Pulmonary artery endothelial cell (primary cell): ENCODE results near the gene ZNF423. TPM values are rescaled to one million over a fixed set of nuclear protein-coding genes. Genes with fewer than 3 reads are reported as not detected.
"Not testable (repeated sequence)": the region's sequence is repeated elsewhere in the genome, so short reads cannot be mapped to it uniquely, and the experiment has no call there.

Experiments used
- DNase-seq: peaks from one replicate; pipeline ENCODE4 v3.0.0-alpha.2; 2011; ENCODE audit warnings: low read depth, low spot score
- total RNA-seq: library from RNA; depleted of rRNA; stranded (reverse); fragments of >200 nt; gene quantifications from 2 replicates; pipeline ENCODE4 v1.2.3, GENCODE V29; 2014

The ZNF423 gene
- total RNA-seq, 1 donor from 2014 or later = 0.73 TPM

GRCh38 chr16:49586466-49587450 lies 269.2 kb downstream of the ZNF423 start:
- DNase-seq = no peak

GRCh38 chr16:49585143-49585832 lies 270.6 kb downstream of the ZNF423 start:
- no peak for DNase-seq

- no peak for DNase-seq
Observed at GRCh38 chr16:49583911-49584310, 272.0 kb downstream of the ZNF423 start.

DNA sequence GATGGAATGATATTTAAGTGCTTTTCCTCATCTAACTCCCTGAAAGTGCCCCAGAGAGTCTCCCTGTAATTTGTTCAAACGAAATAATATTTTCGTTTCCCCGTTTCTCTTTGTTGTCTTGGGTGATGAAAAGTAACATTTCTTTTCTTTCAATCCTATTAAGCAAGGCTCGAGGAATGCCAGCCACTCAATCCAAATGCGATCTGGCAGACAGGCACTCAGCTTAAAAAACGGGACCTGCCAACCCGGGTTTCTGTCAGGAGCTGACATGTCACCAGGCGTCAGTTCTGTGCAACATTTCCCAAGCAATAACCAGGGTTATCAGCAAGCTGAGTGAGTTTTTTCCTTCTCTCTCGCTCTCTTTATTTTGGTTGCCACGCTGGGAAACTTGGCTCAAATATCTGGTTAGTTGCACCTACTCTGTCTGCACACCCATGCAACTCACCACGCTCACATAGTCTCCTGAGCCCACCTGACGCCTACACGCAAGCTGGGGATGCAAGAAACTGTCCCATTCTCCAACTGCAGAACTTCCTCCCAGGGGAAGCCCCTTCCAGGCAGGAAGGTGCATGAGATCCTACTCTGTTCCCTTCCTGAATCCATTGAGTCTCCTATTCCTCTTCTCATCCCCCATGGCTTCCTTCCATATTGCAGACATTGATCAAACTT lies 274.1 kb downstream of the ZNF423 start:
- DNase-seq = no peak

DNA sequence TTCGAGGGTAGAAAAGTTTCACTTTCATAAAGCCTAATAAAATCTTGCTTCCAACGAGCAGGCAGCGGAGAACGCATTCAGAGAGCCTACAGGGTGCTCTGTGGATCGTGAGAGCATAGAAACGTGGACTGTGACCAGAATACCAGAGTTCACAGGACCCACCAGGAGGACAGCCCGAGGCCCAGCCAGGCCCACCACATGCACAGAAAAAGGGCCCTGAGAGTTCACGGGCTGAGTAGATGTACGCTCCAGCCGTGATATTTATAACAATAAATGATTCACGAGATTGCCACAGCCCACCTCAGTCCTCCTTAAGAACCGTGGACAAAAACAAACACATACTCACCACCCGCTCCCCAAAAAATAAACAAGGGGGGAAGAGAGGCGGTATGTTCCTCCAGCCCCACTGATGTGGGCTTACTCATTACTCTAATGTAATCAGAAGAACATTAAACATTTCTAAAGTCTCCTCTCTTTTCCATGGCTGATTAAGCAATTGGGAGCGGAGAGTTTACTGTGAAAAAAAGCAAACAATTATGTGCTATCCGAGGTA lies 275.1 kb downstream of the ZNF423 start:
- DNase-seq = no peak

- no peak for DNase-seq
Observed at GRCh38 chr16:49578435-49579024, 277.4 kb downstream of the ZNF423 start.

DNA sequence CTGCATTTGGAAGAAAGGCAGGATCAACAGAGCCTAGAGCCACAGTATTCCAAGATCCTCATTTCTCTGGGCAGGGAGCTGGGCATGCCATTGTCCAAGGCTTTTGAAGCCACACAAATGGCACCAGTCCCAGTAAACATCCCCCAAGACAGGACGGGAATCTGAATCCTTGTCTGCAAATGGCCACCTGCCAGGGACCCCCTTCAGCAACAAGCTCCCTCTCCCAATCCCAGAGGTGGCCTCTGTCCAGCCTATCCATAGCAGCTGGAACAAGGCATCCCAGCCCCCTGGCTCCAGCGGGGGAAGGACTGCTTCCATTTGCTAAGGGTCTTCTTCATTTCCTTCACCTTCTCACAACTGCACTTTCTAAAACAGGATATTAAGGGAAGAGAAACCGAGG lies 277.9 kb downstream of the ZNF423 start:
- no peak for DNase-seq

DNA sequence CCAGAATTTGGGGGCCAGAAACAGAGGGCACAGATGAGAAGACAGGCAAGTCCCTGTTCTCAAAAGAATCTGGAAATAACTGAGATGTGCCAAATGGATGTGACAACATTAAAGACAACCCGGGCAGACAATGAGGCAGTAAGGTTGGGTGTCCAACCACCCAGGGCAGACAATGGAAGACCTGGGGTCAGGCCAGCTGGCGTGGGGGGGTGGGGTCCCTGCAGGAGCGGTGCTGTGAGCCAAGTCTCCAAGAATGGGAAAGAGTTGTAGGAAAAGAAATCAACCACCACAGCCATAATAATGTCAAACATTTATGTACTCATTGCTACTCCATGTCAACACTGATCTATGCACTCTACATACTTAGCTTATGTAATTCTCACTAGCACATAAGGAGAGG lies 279.0 kb downstream of the ZNF423 start:
- no peak for DNase-seq

DNA sequence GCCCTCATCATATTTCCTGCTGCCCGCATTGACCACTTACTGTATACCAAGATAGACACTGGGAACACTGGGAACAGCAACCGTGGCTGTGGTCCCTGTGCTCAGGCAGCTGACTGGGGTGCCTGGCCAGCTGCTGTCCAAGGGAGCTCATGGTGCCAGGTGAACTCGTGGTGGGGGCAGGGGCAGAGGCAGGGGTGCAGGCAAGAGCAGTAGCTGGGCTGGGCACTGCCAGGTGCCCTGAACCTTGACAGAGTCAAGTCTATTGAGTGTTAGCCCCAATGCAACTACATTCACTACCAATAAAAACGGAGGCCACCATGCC lies 279.8 kb downstream of the ZNF423 start:
- DNase-seq = no peak

DNA sequence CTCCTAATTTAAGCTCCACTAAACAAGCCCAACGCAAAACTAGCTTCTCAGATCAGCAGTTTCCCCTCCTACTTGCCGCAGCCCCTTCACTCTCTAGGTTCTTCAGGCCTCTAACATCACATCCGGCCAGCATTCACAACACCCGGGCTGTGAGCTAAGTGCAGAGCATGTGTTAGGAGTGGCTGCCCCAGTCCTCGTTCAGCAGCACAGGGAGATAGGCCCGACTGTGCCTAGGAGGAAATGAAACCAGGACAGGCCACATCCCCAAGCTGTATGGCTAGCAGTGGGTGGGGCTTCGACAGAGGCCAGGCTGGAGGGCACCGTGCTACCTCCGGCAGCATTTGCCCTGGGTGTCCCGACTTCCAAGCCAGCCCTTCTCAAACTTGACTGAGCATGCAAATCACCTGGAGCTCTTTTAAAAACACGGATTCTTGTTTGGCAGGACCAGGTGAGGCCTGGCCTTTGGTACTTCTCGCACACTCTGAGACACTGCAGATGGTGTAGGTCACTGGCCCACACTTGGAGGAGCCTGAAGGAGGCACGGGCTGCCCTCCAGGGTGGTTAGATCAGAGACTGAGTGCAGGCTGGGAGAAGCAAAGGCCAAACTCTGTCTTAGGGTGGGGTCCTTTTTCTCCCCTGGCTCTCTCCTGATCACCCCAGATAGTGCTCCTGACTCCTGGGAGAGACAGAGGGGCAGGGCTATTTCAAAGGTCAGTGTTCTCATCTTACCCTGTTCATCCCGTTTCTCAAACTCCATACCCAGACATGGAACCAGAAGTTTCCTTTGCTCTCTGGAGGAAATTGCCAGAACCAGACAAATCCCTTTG lies 280.4 kb downstream of the ZNF423 start:
- no peak for DNase-seq

DNA sequence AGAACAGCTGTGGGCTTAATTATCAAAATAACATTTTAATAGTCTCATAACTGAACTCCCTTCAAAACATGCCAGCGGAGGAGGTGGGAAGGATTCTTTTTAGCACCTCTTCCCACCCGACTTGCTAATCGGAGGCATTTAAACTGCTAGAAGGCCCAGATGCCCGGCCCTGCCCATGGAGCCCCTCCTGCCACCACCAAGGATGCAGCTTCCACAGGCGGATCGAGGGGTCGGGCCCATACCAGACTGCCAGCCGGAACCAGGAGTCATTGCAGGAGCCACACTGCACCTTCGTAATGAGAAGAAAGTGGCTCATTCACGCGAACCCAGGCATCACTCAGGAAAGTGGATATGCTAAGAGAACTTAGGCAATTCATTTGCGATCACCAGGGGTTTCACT lies 281.1 kb downstream of the ZNF423 start:
- no peak for DNase-seq

- DNase-seq = no peak
Observed at GRCh38 chr16:49567950-49568349, 288.0 kb downstream of the ZNF423 start.

- DNase-seq = no peak
Observed at GRCh38 chr16:49566432-49566831, 289.5 kb downstream of the ZNF423 start.

DNA sequence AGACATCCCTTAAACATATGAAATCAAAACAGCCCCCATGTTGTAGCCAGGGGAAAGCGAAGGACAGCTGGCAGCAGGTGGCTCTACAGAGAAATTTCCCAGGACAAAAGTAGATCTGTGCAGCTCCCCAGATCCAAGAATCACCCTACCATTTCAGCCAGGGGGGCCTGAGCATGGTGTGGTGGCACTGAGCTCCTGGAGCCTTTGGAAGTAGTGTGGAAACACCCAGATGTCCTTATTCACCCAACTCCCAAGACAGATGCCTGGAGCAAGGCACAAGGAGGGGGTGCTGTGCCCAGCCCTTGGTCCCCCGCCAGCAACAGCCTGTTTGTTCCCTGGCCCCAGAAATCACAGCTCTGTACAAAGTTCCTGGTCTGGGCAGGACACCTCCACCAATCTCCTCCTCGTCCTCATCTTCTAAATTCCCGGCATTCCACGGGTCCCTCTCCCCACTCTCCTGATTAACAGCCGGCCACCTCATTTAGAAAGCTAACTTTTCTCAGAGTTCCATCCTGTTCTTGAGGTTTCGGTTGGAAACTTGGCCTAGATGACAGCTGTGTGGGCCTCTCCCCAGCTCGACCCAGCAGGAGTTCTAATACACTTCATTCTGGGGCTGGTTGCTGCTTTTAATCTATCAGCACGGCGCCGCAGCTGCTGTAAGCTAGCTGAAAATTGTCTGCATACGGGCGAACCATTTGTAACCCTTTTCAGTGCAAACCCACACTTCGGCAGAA lies 291.2 kb downstream of the ZNF423 start:
- no peak for DNase-seq

- no peak for DNase-seq
Observed at GRCh38 chr16:49563666-49564065, 292.2 kb downstream of the ZNF423 start.

DNA sequence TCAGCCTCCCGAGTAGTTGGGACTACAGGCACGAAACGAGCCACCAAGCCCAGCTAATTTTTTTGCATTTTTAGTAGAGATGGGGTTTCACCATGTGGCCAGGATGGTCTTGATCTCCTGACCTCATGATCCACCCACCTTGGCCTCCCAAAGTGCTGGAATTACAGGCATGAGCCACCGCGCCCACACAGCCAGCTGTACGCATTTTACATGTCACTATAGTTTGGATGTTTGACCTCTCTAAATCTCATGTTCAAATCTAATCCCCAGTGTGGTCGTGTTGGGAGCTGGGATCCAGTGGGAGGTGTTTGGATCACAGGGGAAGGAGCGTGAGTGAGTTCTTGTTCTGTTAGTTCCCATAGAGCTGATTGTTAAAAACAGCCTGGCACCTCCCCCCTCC lies 293.0 kb downstream of the ZNF423 start:
- DNase-seq = not testable (repeated sequence)

- no peak for DNase-seq
Observed at GRCh38 chr16:49562228-49562627, 293.7 kb downstream of the ZNF423 start.

GRCh38 chr16:49560004-49560830 lies 295.7 kb downstream of the ZNF423 start:
- DNase-seq = no peak

- no peak for DNase-seq
Observed at GRCh38 chr16:49559242-49559641, 296.7 kb downstream of the ZNF423 start.
